GM23338 (cell line): ENCODE results near the gene CACNA1H. TPM values are rescaled to one million over a fixed set of nuclear protein-coding genes. Genes with fewer than 3 reads are reported as not detected.

Source experiments
- ATAC-seq: fragments of 200-7000 bp; cut with Tn5 transposase; 3 replicates; pipeline ENCODE4 v1.9.1; 2020
- DNase-seq: peaks from one replicate; pipeline ENCODE4 v3.0.0-alpha.2; 2015; ENCODE audit warnings: low spot score
- H2AFZ ChIP-seq: fragments of 200-600 bp; sonication (generic); 2 replicates; pipeline ENCODE4 v1.8.0; 2016; ENCODE audit warnings: antibody characterized with exemption, mild to moderate bottlenecking, moderate library complexity
- H3F3A ChIP-seq: fragments of 200-600 bp; sonication (generic); replicated peaks from 2 replicates; pipeline ENCODE4 v1.8.0; 2017; ENCODE audit warnings: antibody characterized with exemption, mixed run types, low read depth
- H3K27ac ChIP-seq: fragments of 200-600 bp; sonication (generic); 2 replicates; pipeline ENCODE4 v1.6.1; 2016; ENCODE audit warnings: low read depth
- H3K27me3 ChIP-seq: fragments of 200-600 bp; sonication (generic); 2 replicates; pipeline ENCODE4 v1.8.0; 2016; ENCODE audit warnings: mild to moderate bottlenecking, mixed run types, moderate library complexity; ENCODE audit not compliant: insufficient read depth
- H3K36me3 ChIP-seq: fragments of 200-600 bp; sonication (generic); 2 replicates; pipeline ENCODE4 v1.8.0; 2016; ENCODE audit warnings: mild to moderate bottlenecking; ENCODE audit not compliant: insufficient read depth
- H3K4me1 ChIP-seq: fragments of 200-600 bp; sonication (generic); 2 replicates; pipeline ENCODE4 v1.8.0; 2016; ENCODE audit warnings: mild to moderate bottlenecking, moderate library complexity; ENCODE audit not compliant: insufficient read depth
- H3K4me2 ChIP-seq: fragments of 200-600 bp; sonication (generic); 2 replicates; pipeline ENCODE4 v1.7.1; 2017; ENCODE audit warnings: mixed run types
- H3K4me3 ChIP-seq: fragments of 200-600 bp; sonication (generic); 2 replicates; pipeline ENCODE4 v1.6.1; 2016; ENCODE audit warnings: mixed run types
- H3K79me2 ChIP-seq: fragments of 200-600 bp; sonication (generic); replicated peaks from 2 replicates; pipeline ENCODE4 v1.8.0; 2017; ENCODE audit warnings: mild to moderate bottlenecking; ENCODE audit not compliant: insufficient read depth
- H3K9me2 ChIP-seq: fragments of 200-600 bp; sonication (generic); 2 replicates; pipeline ENCODE4 v1.8.0; 2017; ENCODE audit not compliant: insufficient read depth
- H4K20me1 ChIP-seq: fragments of 200-600 bp; sonication (generic); replicated peaks from 2 replicates; pipeline ENCODE4 v1.8.0; 2017; ENCODE audit warnings: mild to moderate bottlenecking; ENCODE audit not compliant: insufficient read depth
- H3K27ac Mint-ChIP-seq: 2 replicates; pipeline ENCODE4 v1.8.0; 2020; ENCODE audit warnings: inconsistent platforms, mild to moderate bottlenecking, moderate library complexity, mixed read lengths
- H3K27me3 Mint-ChIP-seq: 3 replicates; pipeline ENCODE4 v1.8.0; 2022; ENCODE audit warnings: low read depth, mild to moderate bottlenecking, moderate library complexity, mixed read lengths, inconsistent platforms; ENCODE audit not compliant: insufficient read depth, poor library complexity
- H3K36me3 Mint-ChIP-seq: 3 replicates; pipeline ENCODE4 v1.8.0; 2021; ENCODE audit warnings: low read depth, mild to moderate bottlenecking, inconsistent platforms, moderate library complexity, mixed read lengths
- H3K4me1 Mint-ChIP-seq: 3 replicates; pipeline ENCODE4 v1.8.0; 2020; ENCODE audit warnings: mild to moderate bottlenecking, inconsistent platforms, mixed read lengths
- H3K4me3 Mint-ChIP-seq: 3 replicates; pipeline ENCODE4 v1.8.0; 2021; ENCODE audit warnings: moderate library complexity, mild to moderate bottlenecking, inconsistent platforms, mixed read lengths
- H3K9me3 Mint-ChIP-seq: 3 replicates; pipeline ENCODE4 v1.8.0; 2020; ENCODE audit warnings: moderate library complexity, mild to moderate bottlenecking, inconsistent platforms, mixed read lengths
- CREB1 ChIP-seq: fragments of 250-450 bp; sonication (Bioruptor Pico); IDR thresholded peaks from 2 replicates; pipeline ENCODE4 v1.5.0; 2020; ENCODE audit warnings: low read depth, mild to moderate bottlenecking, moderate library complexity
- JUNB ChIP-seq: IDR thresholded peaks from one replicate; pipeline ENCODE4 v1.6.1; 2016; ENCODE audit warnings: antibody characterized with exemption; ENCODE audit not compliant: unreplicated experiment
- STAT1 ChIP-seq: IDR thresholded peaks from one replicate; pipeline ENCODE4 v1.6.1; 2016; ENCODE audit warnings: antibody characterized with exemption; ENCODE audit not compliant: unreplicated experiment
- ZNF114 ChIP-seq: fragments of 250-450 bp; sonication (Bioruptor Pico); IDR thresholded peaks from 2 replicates; pipeline ENCODE4 v1.5.0; 2020; ENCODE audit warnings: mild to moderate bottlenecking, moderate library complexity
- ZNF331 ChIP-seq: fragments of 250-450 bp; sonication (Bioruptor Pico); IDR thresholded peaks from 2 replicates; pipeline ENCODE4 v1.5.0; 2020; ENCODE audit warnings: low read depth, mild to moderate bottlenecking, moderate library complexity
- ZNF462 ChIP-seq: fragments of 250-450 bp; sonication (Bioruptor Pico); IDR thresholded peaks from 2 replicates; pipeline ENCODE4 v1.5.0; 2020; ENCODE audit warnings: mild to moderate bottlenecking, moderate library complexity
- polyA plus RNA-seq: library from polyadenylated mRNA; unstranded; fragments of >200 nt; fragmentation: Nextera tagmentation; extraction: Ambion mirVana; gene quantifications from 2 replicates; pipeline ENCODE4 v1.2.1, GENCODE V29; 2016
- total RNA-seq: library from RNA; depleted of rRNA; stranded (reverse); fragments of >200 nt; shearing (Covaris generic); gene quantifications from 2 replicates; pipeline ENCODE4 v1.2.3, GENCODE V29; 2014
- TF ChIP-seq, protein P1 (sequence below), 2 experiments: fragments of 200-600 bp in 1 of 2; sonication (generic) in 1 of 2; conservative IDR thresholded peaks; 2 replicates each; pipeline versions ENCODE4 v1.5.1 to v1.6.1; 2016 to 2017; ENCODE audit warnings: antibody characterized with exemption in 2 of 2, low read depth in 2 of 2, mild to moderate bottlenecking in 2 of 2, moderate library complexity in 1 of 2
- TF ChIP-seq, protein P2 (sequence below): IDR thresholded peaks from one replicate; pipeline ENCODE4 v1.6.1; 2018; ENCODE audit warnings: antibody characterized with exemption; ENCODE audit not compliant: unreplicated experiment
- TF ChIP-seq, protein P3 (sequence below): IDR thresholded peaks from 2 replicates; pipeline ENCODE4 v1.6.1; 2016; ENCODE audit warnings: antibody characterized with exemption

Gene CACNA1H
- total and polyA plus RNA-seq, 2 experiments from 2014 or later, result 3.5 to 43.3 TPM

DNA sequence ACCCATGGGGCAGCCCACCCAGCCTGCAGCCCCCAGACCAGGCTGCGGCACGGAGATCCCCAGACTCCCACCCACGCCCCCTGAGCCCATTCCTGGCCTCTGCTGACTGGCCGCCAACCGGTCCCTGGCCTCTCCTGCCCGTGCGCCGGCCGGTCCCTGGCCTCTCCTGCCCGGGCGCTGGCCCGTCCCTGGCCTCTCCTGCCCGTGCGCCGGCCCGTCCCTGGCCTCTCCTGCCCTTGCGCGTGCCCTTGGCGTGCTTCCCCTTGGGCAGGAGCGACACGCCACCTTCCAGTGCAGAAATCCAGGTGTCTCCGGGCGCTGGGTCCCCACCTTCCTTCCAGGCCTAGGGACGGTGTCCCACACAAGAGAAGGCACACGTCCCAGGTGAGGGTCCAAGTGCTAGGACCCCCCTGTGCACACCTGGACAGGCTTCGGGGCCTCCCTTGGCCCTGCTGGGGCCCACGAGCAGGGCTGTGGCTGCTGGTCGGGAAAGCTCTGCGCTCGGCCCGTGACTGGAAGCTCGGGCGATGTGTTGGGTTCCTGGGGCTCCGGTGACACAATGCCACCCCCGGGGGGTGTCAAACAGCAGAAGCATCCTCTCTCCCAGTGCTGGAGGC lies 21.4 kb upstream of the CACNA1H start (continued):
- TF ChIP-seq ZNF462 (CRISPR knock-in tag) (no peak), CREB1 (no peak), ZNF114 (CRISPR knock-in tag) (no peak), ZNF331 (CRISPR knock-in tag) (no peak)
- TF ChIP-seq, protein P1, sequence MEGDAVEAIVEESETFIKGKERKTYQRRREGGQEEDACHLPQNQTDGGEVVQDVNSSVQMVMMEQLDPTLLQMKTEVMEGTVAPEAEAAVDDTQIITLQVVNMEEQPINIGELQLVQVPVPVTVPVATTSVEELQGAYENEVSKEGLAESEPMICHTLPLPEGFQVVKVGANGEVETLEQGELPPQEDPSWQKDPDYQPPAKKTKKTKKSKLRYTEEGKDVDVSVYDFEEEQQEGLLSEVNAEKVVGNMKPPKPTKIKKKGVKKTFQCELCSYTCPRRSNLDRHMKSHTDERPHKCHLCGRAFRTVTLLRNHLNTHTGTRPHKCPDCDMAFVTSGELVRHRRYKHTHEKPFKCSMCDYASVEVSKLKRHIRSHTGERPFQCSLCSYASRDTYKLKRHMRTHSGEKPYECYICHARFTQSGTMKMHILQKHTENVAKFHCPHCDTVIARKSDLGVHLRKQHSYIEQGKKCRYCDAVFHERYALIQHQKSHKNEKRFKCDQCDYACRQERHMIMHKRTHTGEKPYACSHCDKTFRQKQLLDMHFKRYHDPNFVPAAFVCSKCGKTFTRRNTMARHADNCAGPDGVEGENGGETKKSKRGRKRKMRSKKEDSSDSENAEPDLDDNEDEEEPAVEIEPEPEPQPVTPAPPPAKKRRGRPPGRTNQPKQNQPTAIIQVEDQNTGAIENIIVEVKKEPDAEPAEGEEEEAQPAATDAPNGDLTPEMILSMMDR (conservative IDR thresholded peaks at IDR 0.05; ENCODE audit: low read depth in 2 of 2), result no peak

GRCh38 chr16:1132431-1132830 lies 20.5 kb upstream of the CACNA1H start:
- Histone ChIP-seq H3K4me3 (no peak overlapping the region), H4K20me1 (no peaks in the 10 kb centered on the region), H3K4me2 (no peak overlapping the region), H3K9me2 (no peaks in the 10 kb centered on the region), H3F3A (no peaks in the 10 kb centered on the region), H3K36me3 (no peaks in the 10 kb centered on the region), H3K27me3 (no peaks in the 10 kb centered on the region), H3K27ac (no peak overlapping the region), H3K79me2 (no peaks in the 10 kb centered on the region), H3K4me1 (no peaks in the 10 kb centered on the region), H2AFZ (no peak overlapping the region)
- Mint-ChIP-seq H3K36me3 (no peaks in the 10 kb centered on the region), H3K27me3 (peaks cover 4% of the 10 kb centered on the region), H3K9me3 (no peaks in the 10 kb centered on the region), H3K27ac (no peak overlapping the region), H3K4me3 (no peak overlapping the region), H3K4me1 (peaks cover 2% of the 10 kb centered on the region; the same call in 1 of the 3 replicates)
- ATAC-seq (no peak), DNase-seq (no peak)
- TF ChIP-seq JUNB (no peak), ZNF331 (CRISPR knock-in tag) (no peak), STAT1 (no peak), ZNF114 (CRISPR knock-in tag) (no peak)
- TF ChIP-seq, protein P1 (conservative IDR thresholded peaks at IDR 0.05; ENCODE audit: low read depth in 2 of 2), result no peak
- TF ChIP-seq, protein P2, sequence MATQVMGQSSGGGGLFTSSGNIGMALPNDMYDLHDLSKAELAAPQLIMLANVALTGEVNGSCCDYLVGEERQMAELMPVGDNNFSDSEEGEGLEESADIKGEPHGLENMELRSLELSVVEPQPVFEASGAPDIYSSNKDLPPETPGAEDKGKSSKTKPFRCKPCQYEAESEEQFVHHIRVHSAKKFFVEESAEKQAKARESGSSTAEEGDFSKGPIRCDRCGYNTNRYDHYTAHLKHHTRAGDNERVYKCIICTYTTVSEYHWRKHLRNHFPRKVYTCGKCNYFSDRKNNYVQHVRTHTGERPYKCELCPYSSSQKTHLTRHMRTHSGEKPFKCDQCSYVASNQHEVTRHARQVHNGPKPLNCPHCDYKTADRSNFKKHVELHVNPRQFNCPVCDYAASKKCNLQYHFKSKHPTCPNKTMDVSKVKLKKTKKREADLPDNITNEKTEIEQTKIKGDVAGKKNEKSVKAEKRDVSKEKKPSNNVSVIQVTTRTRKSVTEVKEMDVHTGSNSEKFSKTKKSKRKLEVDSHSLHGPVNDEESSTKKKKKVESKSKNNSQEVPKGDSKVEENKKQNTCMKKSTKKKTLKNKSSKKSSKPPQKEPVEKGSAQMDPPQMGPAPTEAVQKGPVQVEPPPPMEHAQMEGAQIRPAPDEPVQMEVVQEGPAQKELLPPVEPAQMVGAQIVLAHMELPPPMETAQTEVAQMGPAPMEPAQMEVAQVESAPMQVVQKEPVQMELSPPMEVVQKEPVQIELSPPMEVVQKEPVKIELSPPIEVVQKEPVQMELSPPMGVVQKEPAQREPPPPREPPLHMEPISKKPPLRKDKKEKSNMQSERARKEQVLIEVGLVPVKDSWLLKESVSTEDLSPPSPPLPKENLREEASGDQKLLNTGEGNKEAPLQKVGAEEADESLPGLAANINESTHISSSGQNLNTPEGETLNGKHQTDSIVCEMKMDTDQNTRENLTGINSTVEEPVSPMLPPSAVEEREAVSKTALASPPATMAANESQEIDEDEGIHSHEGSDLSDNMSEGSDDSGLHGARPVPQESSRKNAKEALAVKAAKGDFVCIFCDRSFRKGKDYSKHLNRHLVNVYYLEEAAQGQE, result no peak
- TF ChIP-seq, protein P3, sequence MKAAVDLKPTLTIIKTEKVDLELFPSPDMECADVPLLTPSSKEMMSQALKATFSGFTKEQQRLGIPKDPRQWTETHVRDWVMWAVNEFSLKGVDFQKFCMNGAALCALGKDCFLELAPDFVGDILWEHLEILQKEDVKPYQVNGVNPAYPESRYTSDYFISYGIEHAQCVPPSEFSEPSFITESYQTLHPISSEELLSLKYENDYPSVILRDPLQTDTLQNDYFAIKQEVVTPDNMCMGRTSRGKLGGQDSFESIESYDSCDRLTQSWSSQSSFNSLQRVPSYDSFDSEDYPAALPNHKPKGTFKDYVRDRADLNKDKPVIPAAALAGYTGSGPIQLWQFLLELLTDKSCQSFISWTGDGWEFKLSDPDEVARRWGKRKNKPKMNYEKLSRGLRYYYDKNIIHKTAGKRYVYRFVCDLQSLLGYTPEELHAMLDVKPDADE, result no peak
